ENCODE measurements around the gene FES.
"Not testable (repeated sequence)": the region's sequence is repeated elsewhere in the genome, so short reads cannot be mapped to it uniquely, and the experiment has no call there.

The FES gene

DNA sequence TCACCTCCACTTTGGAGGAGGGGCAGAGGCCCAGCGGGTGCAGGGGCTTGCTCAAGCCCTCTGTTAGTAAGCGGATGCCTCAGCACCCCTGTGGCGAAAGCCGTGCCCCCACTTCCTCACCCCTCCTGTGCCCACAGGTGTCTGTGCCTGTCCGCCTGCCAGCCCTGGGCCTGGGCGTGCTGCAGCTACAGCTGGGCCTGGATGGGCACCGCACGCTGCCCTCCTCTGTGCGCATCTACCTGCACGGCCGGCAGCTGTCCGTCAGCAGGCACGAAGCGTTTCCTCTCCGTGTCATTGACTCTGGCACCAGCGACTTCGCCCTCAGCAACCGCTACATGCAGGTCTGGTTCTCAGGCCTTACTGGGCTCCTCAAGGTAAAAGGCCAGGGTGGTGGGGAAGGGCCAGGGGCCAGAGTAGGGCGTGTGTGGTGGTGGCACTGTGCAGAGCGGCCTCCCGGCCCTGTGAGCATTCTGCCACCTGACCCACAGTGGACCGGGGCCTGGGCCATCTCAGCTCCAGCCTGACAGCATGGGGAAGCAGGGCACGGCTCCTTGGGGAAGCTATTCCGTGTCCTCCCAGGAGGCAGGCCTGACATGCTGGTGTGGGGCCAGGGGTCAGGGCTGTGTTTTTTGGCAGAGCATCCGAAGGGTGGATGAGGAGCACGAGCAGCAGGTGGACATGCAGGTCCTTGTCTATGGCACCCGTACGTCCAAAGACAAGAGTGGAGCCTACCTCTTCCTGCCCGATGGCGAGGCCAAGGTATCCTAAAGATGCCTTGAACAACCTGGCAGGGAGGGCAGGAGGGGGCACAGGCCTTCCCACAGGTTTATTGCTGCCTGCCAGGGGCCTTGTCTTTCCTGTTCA lies 27.8 kb downstream of the FES start:
- no peak for DNase-seq

GRCh38 chr15:90912770-90913075 lies 28.4 kb downstream of the FES start:
- no peak for DNase-seq

DNA sequence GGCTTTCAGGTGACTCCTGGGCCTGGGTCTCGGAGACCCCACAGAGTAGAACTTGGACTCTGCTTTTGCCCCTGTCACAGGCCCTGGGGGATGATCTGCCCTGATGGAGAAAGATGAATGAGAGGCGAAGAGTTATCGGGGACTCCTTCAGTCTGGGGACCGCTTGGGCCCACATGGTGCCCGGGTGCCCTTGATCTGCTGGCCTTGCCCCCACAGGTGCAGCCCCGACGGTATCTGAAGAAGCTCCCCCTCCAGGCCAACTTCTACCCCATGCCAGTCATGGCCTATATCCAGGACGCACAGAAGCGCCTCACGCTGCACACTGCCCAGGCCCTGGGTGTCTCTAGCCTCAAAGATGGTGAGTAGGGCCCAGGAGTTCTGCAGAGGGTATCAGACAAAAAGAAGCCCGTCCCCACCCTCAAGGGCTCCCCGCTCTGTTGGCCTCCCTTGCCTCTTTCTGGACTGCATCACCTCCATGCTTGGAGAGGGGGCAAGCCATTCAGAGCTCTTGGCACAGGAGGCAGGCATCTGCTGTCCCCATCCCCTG lies 29.2 kb downstream of the FES start:
- DNase-seq, result no peak

- DNase-seq, result no peak
Measured at GRCh38 chr15:90914305-90915080, 30.2 kb downstream of the FES start.

DNA sequence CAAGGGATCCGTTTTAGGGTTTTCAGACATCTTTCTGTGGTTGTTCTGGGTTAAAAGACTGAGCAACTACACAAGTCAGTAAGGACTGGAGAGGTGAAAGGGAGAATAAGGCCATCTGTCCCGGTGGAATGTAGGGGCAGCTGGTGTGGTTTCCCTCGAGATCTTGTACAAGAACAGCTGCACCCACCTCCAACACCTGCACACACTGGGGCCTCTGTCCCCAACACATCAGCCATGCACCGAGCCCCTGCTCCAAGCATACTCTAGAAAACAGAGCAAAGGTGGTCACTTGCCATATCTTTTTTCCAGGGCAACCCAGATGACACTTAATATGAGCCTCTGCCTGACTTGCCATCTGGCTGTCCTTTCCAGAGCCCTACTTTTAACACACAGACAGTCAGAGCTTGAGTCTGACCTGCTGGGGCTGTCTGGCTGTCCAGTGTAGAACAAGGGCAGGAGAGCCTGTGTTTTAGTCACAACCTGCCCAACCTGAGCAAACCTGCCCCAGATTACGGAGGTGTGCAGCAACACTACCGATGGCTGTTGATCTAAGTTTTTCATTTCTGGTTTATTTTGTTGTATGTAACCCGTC lies 31.0 kb downstream of the FES start:
- no peak for DNase-seq

DNA sequence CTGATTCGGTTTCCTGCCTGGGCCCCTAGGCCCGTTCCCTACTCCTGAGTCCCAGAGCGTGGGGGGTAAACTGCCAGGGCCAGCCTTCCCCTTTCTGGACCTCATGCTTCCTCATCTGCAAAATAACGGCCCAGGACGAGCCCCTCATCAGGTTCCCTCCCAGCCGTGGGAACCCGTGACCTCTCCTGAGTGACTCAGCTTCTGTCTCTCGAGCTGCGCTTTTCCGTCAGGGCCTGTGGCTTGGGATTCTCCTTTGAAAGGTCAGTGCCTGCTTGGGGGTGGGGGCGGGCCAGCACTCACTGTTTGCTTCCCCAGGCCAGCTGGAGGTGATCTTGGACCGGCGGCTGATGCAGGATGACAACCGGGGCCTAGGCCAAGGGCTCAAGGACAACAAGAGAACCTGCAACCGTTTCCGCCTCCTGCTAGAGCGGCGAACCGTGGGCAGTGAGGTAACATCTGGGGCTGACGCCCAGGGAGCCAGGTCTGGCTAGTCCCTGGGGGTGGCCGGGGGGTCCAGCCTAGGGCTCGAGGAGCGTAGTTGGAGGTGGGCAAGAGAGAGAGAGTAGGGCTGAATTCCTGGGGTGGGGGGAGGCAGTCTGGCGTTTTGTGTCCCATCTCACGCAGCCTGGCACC lies 31.6 kb downstream of the FES start:
- no peak for DNase-seq

DNA sequence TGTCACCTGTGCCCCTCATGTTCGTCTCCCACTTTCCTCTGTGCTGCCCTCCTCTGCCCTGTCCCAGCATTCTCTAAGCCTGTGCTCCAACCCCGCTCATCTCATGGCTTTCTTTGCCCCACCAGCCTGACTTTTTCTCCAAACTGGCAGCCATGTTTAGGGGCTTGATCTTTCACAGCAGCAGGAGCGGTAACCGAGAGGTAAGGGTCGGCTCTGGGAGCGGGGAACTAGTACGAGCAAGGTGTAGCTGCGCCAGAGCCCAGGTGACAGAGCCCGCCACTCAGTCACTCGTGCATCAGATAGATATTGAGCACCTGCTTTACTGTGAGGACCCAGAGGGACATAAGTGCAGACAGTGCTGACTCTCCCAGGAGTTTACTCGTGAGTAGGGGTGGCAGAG lies 32.2 kb downstream of the FES start:
- no peak for DNase-seq

GRCh38 chr15:90917569-90917968 lies 33.3 kb downstream of the FES start:
- no peak for DNase-seq

DNA sequence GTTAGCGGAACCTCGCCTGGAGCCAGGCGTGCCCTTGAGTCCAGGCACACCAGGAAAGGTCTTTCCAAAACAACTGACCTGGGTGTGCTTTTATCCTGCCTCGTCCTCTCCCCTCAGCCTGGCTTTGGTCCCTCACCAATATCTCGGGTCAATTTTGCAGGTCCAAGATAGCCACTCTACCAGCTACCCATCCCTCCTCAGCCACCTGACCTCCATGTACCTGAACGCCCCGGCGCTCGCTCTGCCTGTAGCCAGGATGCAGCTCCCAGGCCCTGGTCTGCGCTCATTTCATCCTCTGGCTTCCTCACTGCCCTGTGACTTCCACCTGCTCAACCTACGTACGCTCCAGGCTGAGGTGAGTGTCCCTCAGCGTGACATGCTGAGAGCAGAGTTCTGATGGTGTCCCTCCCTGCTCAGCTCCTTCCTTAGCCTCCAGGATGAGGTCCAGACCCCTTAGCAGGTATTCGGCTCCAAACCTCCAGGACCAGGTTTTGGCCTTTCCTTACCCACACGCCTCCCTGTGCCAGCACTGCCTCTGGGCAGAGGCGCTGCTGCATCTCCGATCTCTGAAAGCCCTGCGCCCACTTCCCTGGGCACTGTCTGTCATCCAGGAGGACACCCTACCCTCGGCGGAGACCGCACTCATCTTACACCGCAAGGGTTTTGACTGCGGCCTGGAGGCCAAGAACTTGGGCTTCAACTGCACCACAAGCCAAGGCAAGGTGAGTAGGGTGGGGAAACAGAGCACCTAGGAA lies 33.9 kb downstream of the FES start:
- no peak for DNase-seq

- DNase-seq, result no peak
Measured at GRCh38 chr15:90918835-90919234, 34.5 kb downstream of the FES start.

- no peak for DNase-seq
Measured at GRCh38 chr15:90921887-90922286, 37.6 kb downstream of the FES start.

DNA sequence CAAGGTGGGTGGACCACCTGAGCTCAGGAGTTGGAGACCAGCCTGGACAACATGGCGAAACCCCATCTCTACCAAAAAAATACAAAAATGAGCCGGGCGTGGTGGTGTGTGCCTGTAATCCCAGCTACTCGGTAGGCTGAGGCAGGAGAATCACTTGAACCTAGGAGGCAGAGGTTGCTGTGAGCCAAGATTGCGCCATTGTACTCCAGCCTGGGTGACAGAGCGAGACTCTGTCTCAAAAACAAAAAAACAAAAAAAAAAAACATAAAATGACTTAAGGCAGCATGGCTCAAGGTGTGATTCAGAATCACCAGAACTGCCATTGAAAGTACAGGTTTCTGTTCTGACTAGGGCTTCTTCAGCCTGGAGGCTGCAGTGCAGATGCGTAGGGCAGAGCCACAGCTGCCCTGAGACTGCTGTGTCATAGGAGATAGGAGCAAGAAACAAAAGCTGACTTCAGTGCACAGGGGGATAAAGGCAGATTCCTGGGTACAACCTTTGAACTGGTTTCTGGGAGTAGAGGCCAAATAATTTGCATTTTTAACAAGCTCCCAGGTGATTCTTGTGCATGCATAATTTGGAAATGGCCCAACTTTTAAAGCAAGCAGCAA lies 38.5 kb downstream of the FES start:
- not testable (repeated sequence) for DNase-seq

DNA sequence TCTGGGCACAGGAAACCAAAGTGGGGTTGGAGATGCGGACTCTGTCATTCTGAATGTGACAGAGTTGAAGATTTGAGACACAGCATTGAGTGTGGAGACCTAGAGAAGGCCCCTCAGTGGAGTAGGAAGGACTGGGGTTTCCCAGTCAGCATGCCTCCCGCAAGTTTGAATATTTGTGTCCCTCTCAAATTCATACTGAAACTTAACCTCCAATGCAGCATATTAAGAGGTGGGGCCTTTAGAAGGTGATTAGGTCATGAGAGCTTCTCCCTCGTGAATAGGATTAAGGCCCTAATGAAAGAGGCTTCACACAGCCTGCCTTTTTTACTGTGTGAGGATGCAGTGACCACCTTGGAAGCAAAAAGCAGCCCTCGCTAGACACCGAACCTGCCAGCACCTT lies 40.1 kb downstream of the FES start:
- DNase-seq, result no peak

- not testable (repeated sequence) for DNase-seq
Measured at GRCh38 chr15:90926766-90927165, 42.5 kb downstream of the FES start.

DNA sequence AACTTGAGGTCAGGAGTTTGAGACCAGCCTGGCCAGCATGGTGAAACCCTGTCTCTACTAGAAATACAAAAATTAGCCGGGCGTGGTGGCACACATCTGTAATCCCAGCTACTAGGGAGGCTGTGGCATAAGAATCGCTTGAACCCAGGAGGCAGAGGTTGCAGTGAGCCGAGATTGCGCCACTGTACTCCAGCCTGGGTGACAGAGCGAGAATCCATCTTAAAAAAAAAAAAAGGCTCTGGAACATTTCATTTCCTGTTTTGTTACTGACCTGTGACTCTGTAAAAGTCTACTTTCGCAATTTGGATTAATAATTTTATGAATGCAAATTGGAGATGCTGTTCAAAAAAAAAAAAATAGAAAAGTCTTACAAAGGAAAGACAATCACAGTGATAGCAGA lies 43.8 kb downstream of the FES start:
- not testable (repeated sequence) for DNase-seq

DNA sequence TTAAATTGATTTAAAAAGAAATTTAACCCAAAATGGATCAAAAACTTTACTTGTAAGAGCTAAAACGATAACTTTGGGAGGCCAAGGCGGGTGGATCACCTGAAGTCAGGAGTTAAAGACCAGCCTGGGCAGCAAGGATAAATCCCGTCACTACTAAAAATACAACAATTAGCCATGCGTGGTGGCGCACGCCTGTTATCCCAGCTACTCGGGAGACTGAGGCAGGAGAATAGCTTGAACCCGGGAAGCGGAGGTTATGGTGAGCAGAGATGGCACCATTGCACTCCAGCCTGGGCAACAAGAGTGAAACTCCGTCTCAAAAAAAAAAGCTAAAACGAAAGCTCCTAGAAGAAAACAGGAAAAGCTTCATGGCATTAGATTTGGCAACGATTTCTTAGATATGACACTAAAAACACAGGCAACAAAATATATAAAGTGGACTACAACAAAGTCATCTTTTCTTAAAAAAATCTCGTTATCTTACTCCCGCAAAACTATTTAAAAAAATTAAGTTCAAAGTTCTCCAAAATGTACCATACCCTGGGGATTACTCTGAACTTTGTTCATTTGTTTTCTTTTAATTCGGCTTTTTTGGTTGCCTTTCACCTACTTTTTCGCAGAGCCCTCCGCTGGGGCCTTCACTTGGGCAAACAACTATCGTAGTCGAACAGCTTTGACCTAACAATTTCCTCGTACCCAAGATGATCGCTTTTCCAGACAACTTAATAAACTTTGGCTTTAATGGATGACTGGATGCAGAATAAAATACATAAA lies 45.1 kb downstream of the FES start:
- no peak for DNase-seq

- no peak for DNase-seq
Measured at GRCh38 chr15:90930861-90931574, 46.7 kb downstream of the FES start.

- DNase-seq, result no peak
Measured at GRCh38 chr15:90931575-90931827, 47.2 kb downstream of the FES start.

DNA sequence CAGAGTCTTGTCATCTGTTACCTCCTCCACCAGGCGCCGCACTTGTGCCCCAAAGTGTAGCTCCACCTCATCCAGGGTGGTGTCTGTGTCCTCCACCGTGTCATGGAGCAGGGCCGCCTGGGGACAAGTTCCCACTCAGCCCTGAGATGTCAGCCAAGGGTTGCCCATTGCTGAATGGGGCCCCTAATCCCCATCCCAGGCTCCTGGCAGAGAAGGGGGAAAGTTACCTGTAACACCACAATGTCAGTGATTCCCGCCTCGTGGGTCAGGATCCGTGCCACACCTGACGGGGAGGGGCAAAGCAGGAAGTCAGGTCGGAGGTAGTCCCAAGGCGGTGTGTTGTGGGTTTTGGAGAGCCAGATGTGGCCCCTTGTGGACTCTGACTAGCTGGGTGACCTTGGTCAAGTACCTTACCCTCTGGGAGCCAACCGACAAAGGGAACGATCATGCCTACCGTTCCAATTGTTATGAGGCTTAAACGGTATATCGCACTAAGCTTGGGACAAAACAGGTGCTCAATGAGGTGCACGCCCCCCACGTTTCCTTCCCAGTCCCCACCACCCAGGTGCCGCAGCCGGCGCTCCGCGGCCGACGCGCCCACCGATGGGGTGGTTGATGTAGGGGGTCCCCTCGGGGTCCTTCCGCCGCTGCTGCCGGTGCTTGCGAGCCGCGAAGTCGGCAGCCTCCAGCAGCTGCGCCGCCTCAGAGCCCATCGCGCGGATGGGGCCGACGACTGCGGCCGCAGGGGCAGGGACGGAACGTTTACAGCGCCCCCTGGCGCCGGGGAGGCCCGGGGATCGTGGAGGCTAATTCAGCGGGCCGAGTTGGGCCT lies 47.7 kb downstream of the FES start, which contains the start of gene HDDC3:
TSS of gene HDDC3 (minus strand) at position 722 of the 832 bp plus-strand sequence. CDS start at position 713, 9 bp downstream.
- peak; percentile 68 to 75 for DNase-seq

- no peak for DNase-seq
Measured at GRCh38 chr15:90932660-90932991, 48.3 kb downstream of the FES start.

All from hippocampal formation (tissue), 2 donors.